ENCODE data around the gene PSPC1.
"Not testable (repeated sequence)": the region's sequence is repeated elsewhere in the genome, so short reads cannot be mapped to it uniquely, and the experiment has no call there.

PSPC1 gene

DNA sequence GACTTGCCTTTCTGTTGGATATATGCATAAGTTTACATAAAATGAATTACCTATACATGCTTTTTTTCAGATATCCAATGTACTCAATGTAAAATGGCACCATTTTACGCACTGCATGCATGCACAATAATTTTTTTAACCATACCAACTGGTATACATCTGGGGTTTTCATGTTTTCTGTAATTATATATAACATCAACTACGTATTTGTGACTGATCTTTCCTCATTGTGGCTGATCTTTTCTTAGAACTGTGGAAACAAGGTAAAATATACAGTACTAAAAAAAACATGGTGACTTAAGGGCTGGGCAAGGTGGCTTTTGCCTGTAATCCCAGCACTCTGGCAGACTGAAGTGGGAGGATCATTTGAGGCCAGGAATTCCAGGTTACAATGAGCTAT lies 18.5 kb downstream of the PSPC1 start:
- DNase-seq (ENCODE audit: low spot score) = no peak

DNA sequence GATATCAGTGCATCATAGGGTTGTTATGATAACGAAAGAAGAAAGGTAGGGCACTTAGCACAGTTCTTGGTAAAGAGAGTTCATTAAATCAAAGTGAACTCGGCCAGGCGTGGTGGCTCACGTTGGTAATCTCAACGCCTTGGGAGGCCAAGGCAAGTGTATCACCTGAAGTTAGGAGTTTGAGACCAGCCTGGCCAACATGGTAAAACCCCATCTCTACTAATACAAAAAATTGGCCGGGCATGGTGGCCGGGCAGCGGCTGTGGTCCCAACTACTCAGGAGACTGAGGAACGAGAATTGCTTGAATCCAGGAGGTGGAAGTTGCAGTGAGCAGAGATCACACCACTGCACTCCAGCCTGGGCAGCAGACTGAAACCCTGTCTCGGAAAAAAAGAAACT lies 19.1 kb downstream of the PSPC1 start:
- no peak for DNase-seq (ENCODE audit: low spot score)

DNA sequence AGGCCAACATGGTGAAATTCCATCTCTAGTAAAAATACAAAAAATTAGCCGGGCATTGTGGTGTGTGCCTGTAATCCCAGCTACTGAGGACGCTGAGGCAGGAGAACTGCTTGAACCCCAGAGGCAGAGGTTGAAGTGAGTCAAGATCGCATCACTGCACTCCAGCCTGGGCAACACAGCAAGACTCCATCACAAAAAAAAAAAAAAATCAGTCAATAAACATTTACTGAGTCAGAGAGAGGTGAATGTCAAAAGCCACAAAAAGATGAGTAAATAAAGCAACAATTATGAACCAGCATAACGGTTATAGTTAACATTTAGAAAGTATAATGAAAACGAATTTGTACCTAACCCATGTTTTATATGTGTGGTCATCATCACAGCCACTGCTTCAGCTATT lies 23.1 kb downstream of the PSPC1 start:
- no peak for DNase-seq (ENCODE audit: low spot score)

DNA sequence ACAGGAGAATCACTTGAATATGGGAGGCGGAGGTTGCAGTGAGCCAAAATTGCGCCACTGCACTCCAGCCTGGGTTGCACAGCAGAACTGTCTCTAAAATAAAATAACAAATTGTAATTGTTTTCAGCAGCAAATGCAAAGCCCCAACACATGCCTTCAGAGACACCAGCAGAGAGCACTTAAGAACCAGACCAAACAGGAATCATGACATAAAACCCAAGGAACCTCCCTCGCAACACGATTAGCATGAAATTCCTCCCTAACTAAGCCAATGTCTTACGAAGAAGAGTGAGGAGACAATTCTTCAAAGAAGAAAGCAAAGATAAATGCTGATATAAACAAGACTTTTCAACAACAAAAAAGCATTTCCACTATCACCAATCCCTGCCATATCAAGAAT lies 40.1 kb downstream of the PSPC1 start:
- DNase-seq (ENCODE audit: low spot score) = no peak

DNA sequence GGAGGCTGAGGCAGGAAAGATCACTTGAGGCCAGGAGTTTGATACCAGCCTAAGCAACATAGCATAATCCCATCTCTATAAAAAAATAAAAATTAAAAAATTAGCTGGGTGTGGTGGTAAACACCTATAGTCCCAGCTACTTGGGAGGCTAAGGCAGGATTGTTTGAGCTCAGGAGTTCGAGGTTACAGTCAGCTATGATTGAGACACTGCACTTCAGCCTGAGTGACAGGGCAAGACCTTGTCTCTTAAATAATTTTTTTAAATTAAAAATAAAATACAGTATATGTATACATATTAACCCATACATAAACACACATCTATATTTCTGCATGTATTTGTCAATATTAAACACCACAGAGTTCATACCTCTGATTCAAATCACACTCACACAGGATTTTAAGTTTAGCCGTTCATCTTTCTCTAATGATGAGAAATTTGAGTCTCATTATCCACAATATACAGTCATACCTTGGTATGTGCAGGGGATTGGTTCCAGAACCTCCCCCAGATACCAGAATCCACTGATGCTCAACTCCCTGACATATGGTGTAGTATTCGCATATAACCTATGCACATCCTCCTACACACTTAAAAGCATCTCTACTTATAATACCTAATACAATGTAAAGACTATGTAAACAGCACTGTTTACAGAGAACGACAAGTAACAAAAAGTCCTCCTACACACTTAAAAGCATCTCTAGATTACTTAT lies 44.7 kb downstream of the PSPC1 start:
- DNase-seq (ENCODE audit: low spot score) = no peak

DNA sequence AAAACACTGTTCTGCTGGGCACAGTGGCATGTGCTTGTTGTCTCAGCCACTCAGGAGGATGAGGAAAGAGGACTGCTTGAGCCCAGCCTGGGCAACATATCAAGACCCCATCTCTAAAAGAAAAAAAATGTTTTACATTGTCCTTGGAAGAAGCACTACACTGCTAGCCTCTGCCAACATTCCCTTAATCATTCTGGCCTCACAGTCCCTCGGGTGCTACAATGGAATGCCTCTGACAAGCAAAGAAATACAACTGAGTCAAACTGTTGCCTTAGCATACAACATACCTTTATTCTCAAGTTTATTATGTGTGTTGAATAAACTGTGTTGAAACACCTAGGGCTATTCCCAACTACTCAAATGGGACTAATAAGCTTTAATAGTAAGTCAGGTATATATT lies 56.1 kb downstream of the PSPC1 start:
- no peak for DNase-seq (ENCODE audit: low spot score)

DNA sequence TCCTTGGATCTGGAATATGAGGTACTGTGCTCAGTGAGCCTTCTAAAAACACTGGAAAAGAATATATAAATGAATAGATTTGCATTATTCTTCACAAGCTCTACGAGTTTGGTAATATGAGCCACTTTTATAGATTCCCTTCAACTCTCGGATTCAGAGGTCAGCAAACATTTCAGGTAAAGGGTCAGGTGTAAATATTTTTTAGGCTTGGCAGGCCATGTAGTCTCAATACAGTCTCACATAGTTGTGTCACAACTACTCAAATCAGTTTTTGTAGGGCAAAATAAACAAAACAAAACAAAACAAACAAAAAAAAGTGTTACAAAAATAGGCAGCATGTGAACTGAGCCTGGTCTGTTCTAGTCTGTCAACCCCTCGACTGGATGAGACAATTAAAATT lies 57.4 kb downstream of the PSPC1 start:
- DNase-seq (ENCODE audit: low spot score) = no peak

DNA sequence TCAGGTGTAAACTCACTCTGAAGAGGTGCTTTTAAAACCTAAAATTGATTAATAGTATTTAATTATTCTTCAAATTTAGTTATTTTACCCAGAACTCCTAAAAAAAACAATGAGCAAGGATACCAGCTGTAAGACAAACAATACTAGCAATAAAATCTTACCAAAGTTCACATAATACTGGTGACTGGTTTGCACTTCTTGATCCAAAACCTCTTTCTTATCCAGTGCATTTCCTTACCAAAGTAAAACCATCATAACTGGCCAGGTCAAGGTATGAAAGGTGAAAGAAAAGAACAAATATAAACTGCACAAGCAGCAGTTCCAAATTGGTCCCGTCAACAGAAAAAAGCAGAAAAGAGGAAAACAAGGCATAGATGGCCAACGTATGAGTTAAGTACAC lies 62.7 kb downstream of the PSPC1 start:
- no peak for DNase-seq (ENCODE audit: low spot score)

DNA sequence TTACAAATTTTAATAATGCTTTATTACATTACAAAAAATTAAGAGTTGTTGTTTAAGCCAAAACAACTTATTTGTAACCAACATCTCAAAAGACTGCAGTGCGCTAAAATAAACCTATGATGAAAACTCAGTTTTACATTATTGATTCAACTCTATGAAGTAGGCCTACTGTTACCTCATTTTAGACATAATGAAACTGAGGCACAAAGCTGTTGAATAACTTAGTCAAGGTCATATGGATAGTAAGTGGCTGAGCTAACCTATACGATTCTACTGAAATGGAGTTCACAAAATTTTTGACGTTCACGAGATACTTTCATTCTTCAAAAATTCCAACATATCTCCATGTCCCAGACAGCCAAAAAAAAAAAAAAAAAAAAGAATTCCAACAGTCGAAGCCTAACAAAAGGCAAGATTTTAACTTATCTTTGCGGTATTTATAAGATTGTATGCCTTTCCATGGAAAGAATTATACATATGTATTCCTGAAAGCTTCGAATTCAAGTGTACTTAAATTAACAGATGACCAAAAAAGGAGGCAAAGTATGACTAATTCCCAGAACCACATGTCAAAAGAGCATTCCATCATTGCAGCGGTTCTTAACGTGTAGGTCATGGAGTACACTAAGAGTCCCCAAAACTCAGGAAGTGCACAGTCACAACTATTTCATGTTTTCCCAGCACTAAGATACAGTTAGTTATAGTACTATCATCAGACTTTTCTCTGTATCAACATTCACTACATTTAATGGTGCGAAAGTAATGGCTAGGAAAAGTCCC lies 69.4 kb downstream of the PSPC1 start:
- DNase-seq (ENCODE audit: low spot score) = no peak

DNA sequence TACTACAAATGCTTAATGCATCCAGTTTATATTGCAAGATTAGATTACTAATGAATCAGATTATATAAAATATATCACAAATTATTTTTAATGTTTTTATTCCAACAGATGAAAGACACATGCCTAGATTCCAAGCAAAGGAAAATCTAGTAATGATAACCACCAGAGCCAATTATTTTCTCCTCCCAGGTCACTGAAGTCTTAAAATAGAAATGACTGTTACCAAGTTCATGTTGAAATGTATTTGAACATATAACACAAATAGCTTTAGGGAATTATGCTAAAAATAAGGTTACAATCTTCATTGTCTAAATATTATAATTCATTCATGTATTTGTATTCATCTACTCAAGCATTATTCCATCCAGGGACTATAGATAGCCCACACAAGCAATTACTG lies 73.0 kb downstream of the PSPC1 start:
- DNase-seq (ENCODE audit: low spot score) = not testable (repeated sequence)

DNA sequence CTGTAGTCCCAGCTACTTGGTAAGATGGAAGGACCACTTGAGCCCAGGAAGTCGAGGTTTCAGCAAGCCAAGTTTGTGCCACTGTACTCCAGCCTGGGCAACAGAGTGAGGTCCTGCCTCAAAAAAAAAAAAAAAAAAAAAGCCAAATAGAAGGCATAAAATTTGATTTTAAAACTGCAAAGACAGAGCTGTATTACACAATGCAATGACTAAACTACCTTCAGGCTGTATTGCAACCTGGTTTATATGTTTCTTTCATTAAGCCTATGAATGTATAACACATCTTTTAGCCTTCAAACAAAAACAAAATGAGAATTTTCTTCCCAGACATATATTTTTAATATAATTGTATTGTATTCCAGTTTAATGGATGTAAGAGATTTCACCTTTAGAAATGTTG lies 73.7 kb downstream of the PSPC1 start:
- not testable (repeated sequence) for DNase-seq (ENCODE audit: low spot score)

DNA sequence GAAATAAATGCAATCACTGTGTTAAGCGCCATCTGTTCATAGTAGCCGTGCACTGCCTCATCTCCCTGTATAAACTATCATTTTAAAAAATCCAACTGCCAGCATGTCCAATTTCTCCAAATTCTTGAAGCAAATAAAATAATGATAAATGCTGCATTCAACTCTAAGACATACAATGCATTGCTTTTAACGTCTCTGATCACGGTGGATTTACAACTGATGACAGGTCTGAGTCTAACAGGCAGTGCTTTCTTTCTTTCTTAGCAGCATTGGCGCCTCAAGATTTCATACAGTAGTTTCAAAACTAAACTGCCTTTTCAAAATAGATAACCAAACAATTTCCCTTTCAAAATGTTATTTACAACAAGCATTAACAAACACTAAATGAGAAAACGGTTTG lies 78.5 kb downstream of the PSPC1 start:
- not testable (repeated sequence) for DNase-seq (ENCODE audit: low spot score)

DNA sequence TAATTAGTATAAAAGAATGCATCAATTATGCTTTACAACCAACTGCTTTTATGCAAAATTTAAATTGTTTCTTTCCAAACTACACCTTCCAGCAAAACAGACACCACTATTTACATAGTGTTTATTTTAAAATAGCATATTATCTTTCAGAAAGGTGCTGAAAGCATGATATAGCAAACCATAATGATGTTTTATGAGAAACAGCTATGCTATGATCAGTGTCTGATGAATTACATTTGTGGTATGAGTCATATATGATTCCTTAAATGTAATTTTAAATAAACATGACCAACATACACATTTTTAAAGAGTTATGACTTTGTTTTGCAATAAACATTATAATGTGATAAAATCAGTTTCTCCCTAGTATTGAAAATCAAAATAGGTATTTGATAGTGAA lies 81.1 kb downstream of the PSPC1 start:
- DNase-seq (ENCODE audit: low spot score) = not testable (repeated sequence)

DNA sequence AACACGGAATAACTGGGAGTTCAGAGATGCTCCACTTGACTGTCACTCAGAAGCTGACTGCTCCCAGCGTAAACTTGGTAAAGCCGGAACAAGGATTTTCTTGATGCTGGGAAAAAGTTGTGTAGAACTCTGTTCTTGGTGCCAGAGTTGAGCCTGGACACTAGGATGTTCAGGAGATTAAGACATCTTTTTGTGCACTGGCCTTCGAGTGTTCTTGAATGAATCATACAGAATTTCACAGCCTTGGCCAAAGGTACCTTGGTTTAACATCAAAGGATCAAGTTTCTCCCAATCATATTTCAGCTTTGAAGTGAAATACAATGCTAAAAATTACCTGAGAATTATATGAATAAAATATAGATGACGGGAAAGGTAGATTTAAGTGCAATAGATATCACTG lies 81.8 kb downstream of the PSPC1 start:
- not testable (repeated sequence) for DNase-seq (ENCODE audit: low spot score)

DNA sequence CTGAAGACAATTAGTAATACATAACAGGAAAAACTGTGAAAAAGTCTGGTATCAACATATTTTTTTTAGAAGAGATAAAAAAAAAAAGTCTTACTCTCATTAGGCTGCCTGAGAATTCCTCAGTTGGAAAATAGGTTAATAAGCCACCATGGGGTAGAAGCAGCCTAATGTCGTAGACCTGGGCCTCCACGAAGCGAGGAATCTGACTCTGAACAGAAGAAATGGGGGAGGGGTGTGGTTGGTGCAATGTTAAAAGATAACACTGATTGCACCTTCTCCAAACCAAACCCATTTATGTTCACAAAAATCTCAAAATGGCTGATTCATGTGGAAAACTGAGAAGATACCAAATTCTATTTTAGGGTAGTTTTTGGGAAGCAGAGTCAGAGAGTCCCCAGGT lies 86.9 kb downstream of the PSPC1 start:
- no peak for DNase-seq (ENCODE audit: low spot score)

DNA sequence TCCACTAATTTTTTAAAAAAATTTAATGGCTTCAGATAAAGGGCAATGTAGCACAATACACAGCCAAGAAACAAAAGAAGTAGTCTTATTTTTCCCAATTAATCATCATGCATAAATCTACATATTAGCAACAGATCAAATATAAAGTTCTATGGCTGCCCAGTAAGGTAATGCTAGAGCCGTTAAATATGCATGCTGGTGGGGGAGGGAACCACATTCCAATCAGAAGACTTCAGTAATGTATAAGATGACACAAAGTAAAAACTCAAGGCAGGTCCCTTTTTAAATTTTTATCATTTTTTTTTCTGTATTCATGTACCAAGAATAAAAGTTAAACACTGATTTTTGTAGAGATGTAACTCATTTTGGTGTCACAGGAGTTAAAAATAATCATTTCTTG lies 87.3 kb downstream of the PSPC1 start:
- DNase-seq (ENCODE audit: low spot score) = no peak

DNA sequence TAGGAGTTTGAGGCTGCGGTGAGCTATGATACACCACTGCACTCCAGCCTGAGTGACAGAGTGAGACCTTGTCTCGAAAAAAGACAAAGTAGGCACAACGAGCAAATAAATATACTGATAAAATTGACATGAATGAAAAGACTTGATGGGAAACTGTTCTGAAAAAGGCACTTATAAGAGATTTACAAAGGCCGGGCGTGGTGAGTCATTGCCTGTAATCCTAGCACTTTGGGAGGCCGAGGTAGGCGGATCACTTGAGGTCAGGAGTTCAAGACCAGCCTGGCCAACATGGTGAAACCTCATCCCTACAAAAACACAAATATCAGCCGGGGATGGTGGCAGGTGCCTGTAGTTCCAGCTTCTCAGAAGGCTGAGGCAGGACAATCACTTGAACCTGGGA lies 91.3 kb downstream of the PSPC1 start:
- not testable (repeated sequence) for DNase-seq (ENCODE audit: low spot score)

DNA sequence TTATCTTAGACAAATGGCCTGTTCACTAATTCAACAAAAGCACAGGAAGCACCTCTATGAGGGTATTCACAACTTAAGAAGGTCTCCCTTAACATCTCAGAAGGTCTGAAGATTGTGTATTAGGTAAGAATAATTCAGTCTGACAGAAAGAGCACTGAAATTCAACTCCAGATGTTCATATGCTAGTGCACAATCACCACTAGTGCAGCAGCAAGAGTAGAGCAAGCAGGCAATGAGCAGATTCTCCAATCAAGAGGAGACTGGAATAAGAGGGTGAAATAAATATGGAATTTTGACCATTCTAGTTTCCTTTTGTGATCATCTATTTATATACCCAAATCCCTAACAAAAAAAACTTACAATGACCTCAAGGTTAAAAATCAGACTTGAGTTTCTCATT lies 97.3 kb downstream of the PSPC1 start:
- no peak for DNase-seq (ENCODE audit: low spot score)

DNA sequence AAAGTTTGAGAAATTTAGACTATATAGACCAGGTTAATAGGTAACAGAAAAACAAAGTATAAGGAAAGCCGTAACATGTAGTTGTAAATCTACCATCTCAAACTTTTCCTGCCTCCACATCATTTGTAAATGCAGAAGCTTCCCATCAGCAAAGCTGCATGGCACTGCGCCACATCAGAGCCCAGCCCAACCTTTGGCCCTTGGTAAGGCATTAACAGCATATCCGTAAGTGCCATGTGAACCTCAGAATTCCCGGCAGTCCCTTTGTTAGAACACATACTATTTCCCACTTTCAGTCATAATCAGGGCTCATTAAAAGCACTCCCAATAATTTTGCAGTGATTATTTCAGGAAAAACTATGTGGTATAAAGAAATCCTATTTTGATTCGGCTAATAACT lies 97.7 kb downstream of the PSPC1 start:
- no peak for DNase-seq (ENCODE audit: low spot score)

DNA sequence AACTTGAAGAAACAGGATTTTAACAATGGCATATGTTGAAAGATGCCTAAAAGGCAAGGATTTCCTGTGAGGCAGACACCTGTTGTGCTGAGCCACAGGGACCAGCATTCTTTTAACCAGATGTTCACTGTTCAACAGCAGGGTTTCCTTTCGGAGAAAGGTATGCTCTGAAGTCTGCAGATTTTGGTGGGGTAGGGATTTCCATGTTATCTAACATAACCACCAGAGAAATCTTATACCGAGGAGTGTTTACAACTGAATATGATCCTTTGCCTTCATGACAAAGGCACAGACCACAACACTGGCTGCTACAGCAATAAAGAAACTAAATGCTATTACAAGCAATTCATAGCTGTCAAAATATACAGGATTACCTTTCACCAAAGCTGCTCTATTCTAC lies 101.2 kb downstream of the PSPC1 start:
- no peak for DNase-seq (ENCODE audit: low spot score)

DNA sequence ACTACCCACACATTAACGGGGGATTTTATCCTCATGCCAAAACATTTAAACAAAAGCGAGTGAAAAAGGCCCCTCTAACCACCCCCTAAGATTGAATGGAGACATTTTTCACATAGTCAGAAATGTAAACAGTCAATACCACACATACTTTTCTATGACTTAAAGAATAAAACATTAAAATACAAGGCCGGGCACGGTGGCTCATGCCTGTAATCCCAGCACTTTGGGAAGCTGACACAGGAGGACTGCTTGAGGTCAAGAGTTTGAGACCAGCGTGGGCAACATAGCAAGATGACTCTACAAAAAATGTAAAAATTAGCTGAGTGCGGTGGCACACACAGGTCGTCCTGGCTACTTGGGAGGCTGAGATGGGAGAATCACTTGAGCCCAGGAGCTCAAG lies 102.0 kb downstream of the PSPC1 start:
- no peak for DNase-seq (ENCODE audit: low spot score)

DNA sequence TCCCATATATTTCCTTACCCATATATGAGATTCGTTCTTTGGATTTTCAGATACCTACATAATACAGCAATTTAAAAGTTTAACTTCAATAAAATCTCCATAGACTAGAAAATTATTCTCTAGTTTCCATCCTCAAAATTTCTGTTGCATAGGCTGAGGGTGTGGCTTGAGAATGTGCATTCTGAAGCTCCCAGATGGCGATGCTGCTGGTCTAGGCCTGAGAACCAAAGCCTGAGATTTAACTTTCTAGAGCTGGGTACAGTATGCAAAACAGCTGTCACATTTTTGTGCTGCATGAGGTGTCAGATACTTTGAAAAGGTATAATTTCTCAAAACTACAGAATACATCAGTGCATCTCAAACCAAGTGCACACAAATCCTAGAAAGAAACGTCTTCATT lies 106.6 kb downstream of the PSPC1 start:
- DNase-seq (ENCODE audit: low spot score) = no peak

DNA sequence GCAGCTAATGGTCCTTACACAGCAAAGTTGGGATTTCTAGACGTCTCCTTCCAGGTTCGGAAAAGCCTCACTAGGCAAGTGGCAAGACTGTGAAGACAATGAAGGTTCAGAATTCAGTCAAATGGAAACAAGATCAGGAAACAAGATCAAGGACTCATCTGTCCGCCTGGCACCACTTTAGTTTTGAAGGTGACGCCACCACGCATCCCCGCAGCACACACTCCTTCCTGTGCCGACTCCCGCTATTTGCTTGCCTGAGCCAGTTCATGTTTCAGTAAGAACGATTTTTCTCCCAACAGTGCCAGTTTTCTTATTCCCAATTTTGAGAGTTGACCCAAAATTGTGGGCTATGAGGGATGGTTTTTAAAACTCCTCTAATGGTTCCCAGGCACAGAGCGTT lies 107.8 kb downstream of the PSPC1 start:
- DNase-seq (ENCODE audit: low spot score) = no peak
